CD4-positive, alpha-beta T cell treated with Interleukin-17A for 1 hour (primary cell): Measurements from ENCODE around the gene EXOSC7.

Experiments used
- DNase-seq: peaks from one replicate; pipeline ENCODE4 v3.0.0-alpha.2; 2020

EXOSC7 gene

DNA sequence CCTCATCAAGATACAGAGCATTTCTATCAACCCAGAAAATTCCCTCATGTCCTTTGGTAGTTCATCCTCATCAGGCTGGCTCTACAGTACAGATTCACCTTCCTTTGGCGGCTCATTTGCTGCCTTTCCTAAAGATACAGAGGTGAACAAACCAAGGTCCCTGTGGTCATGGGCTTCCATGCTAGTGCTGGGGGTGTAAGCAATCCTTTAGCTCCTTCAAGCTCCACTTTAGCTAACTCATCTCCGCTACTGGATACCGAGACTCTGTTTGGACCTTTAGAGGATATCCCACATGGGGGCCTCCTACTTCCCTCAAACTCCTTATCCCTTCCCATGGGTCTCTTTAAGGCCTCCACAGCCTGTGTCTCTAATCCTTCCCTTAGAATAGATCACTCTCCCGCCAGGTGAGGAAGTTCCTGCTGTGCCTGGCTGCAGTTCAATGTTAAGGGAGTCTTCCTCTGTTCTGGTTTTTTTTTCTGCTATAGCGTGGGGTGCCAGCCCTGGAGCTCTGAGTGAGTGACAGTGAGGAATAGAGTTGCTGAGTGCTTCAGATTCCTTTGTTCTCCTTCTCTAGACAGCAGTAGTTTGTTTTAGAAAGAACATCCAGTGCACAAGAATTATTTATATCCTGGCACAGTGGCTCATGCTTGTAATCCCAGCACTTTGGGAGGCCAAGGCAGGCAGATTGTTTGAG is 80.7 kb downstream of the EXOSC7 start:
- no peak for DNase-seq

DNA sequence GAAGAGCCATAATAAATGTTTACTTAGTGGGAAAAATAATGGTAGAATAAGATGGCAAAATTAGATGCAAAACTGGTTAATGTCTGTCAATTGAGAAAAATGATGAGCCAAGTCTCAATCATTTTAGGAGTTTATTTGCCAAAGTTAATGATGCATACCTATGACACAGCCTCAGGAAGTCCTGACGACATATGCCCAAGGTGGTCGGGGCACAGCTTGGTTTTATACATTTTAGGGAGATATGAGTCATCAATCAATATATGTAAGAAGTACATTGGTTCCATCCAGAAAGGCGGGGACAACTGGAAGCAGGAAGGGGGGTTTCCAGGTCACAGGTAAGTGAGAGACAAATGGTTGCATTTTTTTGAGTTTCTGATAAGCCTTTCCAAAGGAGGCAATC is 81.5 kb downstream of the EXOSC7 start:
- no peak for DNase-seq

DNA sequence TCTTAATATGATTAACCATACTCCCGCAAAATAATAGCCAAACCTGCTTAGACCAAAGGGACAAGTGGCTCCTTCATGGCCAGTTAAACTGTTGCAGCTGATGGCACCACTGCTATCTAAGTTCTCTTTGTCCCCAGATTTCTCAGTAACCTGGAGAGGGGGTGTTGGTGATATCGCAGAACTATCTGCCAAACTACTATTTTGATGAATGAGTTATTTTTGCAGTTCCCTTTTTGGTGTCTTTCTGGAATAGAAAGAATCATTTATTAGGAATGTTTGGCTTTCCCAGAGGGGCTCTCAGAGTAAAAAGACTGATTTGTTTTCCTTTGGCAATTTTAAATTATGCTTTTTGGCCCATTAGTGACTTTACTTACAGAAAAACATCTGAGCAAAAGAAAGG is 83.1 kb downstream of the EXOSC7 start:
- DNase-seq = no peak

- DNase-seq = no peak
Observed at GRCh38 chr3:45060165-45060892, 84.3 kb downstream of the EXOSC7 start.
